C4-2B (cell line): ENCODE data around the gene KPNA1.

Experiments
- ZFX ChIP-seq: fragments of 450-650 bp; IDR thresholded peaks from 2 replicates; pipeline ENCODE4 v1.6.1; 2017
- TF ChIP-seq, protein P1 (sequence below): fragments of 450-650 bp; conservative IDR thresholded peaks from 2 replicates; pipeline ENCODE4 v1.5.1; 2017; ENCODE audit warnings: mild to moderate bottlenecking

GRCh38 chr3:122520861-122521260 lies 6.1 kb upstream of the KPNA1 start:
- TF ChIP-seq, protein P1, sequence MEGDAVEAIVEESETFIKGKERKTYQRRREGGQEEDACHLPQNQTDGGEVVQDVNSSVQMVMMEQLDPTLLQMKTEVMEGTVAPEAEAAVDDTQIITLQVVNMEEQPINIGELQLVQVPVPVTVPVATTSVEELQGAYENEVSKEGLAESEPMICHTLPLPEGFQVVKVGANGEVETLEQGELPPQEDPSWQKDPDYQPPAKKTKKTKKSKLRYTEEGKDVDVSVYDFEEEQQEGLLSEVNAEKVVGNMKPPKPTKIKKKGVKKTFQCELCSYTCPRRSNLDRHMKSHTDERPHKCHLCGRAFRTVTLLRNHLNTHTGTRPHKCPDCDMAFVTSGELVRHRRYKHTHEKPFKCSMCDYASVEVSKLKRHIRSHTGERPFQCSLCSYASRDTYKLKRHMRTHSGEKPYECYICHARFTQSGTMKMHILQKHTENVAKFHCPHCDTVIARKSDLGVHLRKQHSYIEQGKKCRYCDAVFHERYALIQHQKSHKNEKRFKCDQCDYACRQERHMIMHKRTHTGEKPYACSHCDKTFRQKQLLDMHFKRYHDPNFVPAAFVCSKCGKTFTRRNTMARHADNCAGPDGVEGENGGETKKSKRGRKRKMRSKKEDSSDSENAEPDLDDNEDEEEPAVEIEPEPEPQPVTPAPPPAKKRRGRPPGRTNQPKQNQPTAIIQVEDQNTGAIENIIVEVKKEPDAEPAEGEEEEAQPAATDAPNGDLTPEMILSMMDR = no peak
- no peak for TF ChIP-seq ZFX
